Astrocyte (in vitro differentiated cells and primary cell): ENCODE measurements around the gene KIFC1. TPM values are rescaled to one million over a fixed set of nuclear protein-coding genes. Genes with fewer than 3 reads are reported as not detected.
A peak's percentile ranks its signal among the peaks of the same experiment; 100 is the strongest.

Source experiments
- DNase-seq: peaks from one replicate; pipeline ENCODE4 v3.0.0-alpha.2; 2010; ENCODE audit warnings: low read depth
- FAIRE-seq: peaks from 2 replicates; lab custom pipeline; 2011; peaks lifted over from hg19 to GRCh38; lab: Jason Lieb, UNC
- H2AFZ ChIP-seq: 2 replicates; pipeline ENCODE4 v1.6.0; 2012; ENCODE audit warnings: low read depth, low read length, inconsistent platforms
- H3K27ac ChIP-seq: 2 replicates; pipeline ENCODE4 v1.5.1; 2011; ENCODE audit warnings: low read depth, low read length, inconsistent platforms
- H3K27me3 ChIP-seq: 2 replicates; pipeline ENCODE4 v1.6.0; 2011; ENCODE audit warnings: low read length, inconsistent platforms; ENCODE audit not compliant: insufficient read depth
- H3K36me3 ChIP-seq: 2 replicates; pipeline ENCODE4 v1.5.1; 2011; ENCODE audit warnings: low read length, inconsistent platforms; ENCODE audit not compliant: insufficient read depth
- H3K4me1 ChIP-seq: 2 replicates; pipeline ENCODE4 v1.5.1; 2011; ENCODE audit warnings: low read length, inconsistent platforms; ENCODE audit not compliant: insufficient read depth
- H3K4me2 ChIP-seq: 2 replicates; pipeline ENCODE4 v1.6.0; 2012; ENCODE audit warnings: low read length, inconsistent platforms
- H3K4me3 ChIP-seq: 2 replicates; pipeline ENCODE4 v1.5.1; 2011; ENCODE audit warnings: low read depth, mild to moderate bottlenecking, low read length, inconsistent platforms; ENCODE audit not compliant: insufficient read depth
- H3K79me2 ChIP-seq: 2 replicates; pipeline ENCODE4 v1.6.0; 2012; ENCODE audit warnings: mild to moderate bottlenecking, low read length, inconsistent platforms; ENCODE audit not compliant: insufficient read depth
- H3K9ac ChIP-seq: 2 replicates; pipeline ENCODE4 v1.6.0; 2012; ENCODE audit warnings: mild to moderate bottlenecking, low read length, inconsistent platforms
- H3K9me3 ChIP-seq: 2 replicates; pipeline ENCODE4 v1.5.1; 2012; ENCODE audit warnings: low read depth, mild to moderate bottlenecking, low read length, inconsistent platforms; ENCODE audit not compliant: insufficient read depth
- H4K20me1 ChIP-seq: 2 replicates; pipeline ENCODE4 v1.6.0; 2012; ENCODE audit warnings: low read length, inconsistent platforms; ENCODE audit not compliant: insufficient read depth
- H3K27ac Mint-ChIP-seq: one replicate; pipeline ENCODE4 v1.8.0; 2021; ENCODE audit warnings: mild to moderate bottlenecking, mixed read lengths; ENCODE audit not compliant: unreplicated experiment
- H3K27me3 Mint-ChIP-seq: one replicate; pipeline ENCODE4 v1.8.0; 2021; ENCODE audit warnings: low read depth, mixed read lengths; ENCODE audit not compliant: unreplicated experiment
- H3K36me3 Mint-ChIP-seq: one replicate; pipeline ENCODE4 v1.8.0; 2021; ENCODE audit warnings: low read depth, mixed read lengths; ENCODE audit not compliant: unreplicated experiment
- H3K4me1 Mint-ChIP-seq: one replicate; pipeline ENCODE4 v1.8.0; 2021; ENCODE audit warnings: low read depth, mixed read lengths; ENCODE audit not compliant: unreplicated experiment
- H3K4me3 Mint-ChIP-seq: one replicate; pipeline ENCODE4 v1.8.0; 2021; ENCODE audit warnings: mild to moderate bottlenecking, moderate library complexity, mixed read lengths; ENCODE audit not compliant: unreplicated experiment
- H3K9me3 Mint-ChIP-seq: one replicate; pipeline ENCODE4 v1.8.0; 2021; ENCODE audit warnings: mild to moderate bottlenecking, mixed read lengths; ENCODE audit not compliant: unreplicated experiment
- CTCF ChIP-seq: IDR thresholded peaks from 2 replicates; pipeline ENCODE4 v1.5.1; 2011; ENCODE audit warnings: low read depth, mild to moderate bottlenecking, inconsistent platforms, low read length, moderate library complexity; ENCODE audit not compliant: insufficient read depth
- EZH2 ChIP-seq: IDR thresholded peaks from 2 replicates; pipeline ENCODE4 v1.6.1; 2012; ENCODE audit warnings: mild to moderate bottlenecking, low read length, inconsistent platforms; ENCODE audit not compliant: insufficient read depth
- total RNA-seq: library from RNA; stranded (reverse); gene quantifications from 2 replicates; pipeline ENCODE4 v1.2.1, GENCODE V29; 2021

Gene KIFC1
- total RNA-seq, 1 donor from 2014 or later: 4.2 TPM

GRCh38 chr6:33433544-33434191, 42.0 kb downstream of the KIFC1 start:
- DNase-seq (peak; percentile 56), FAIRE-seq (no peak)
- Mint-ChIP-seq H3K27ac (peak overlapping the region; percentile 67), H3K4me1 (peaks cover 50% of the 10 kb centered on the region), H3K36me3 (peaks cover 25% of the 10 kb centered on the region), H3K4me3 (peak overlapping the region; percentile 66), H3K27me3 (no peaks in the 10 kb centered on the region), H3K9me3 (no peaks in the 10 kb centered on the region)
- Histone ChIP-seq H3K4me2 (peak overlapping the region; percentile 82), H3K27ac (peak overlapping the region; percentile 5), H3K9me3 (no peaks in the 10 kb centered on the region), H3K4me3 (no peak overlapping the region), H3K27me3 (no peaks in the 10 kb centered on the region), H3K79me2 (peaks cover 26% of the 10 kb centered on the region), H4K20me1 (peaks cover 56% of the 10 kb centered on the region), H2AFZ (no peak overlapping the region), H3K4me1 (peaks cover 36% of the 10 kb centered on the region), H3K9ac (peak overlapping the region; percentile 79), H3K36me3 (peaks cover 22% of the 10 kb centered on the region)
- TF ChIP-seq EZH2: no peak
- no peak for TF ChIP-seq CTCF

GRCh38 chr6:33434961-33435360, 43.3 kb downstream of the KIFC1 start:
- FAIRE-seq (no peak), DNase-seq (no peak)
- Histone ChIP-seq H3K4me1 (peaks cover 33% of the 10 kb centered on the region), H3K4me3 (no peak overlapping the region), H3K79me2 (peaks cover 13% of the 10 kb centered on the region), H2AFZ (no peak overlapping the region), H3K9me3 (no peaks in the 10 kb centered on the region), H3K27ac (no peak overlapping the region), H3K36me3 (peaks cover 22% of the 10 kb centered on the region), H4K20me1 (peaks cover 43% of the 10 kb centered on the region), H3K4me2 (no peak overlapping the region), H3K9ac (no peak overlapping the region), H3K27me3 (no peaks in the 10 kb centered on the region)
- Mint-ChIP-seq H3K27me3 (no peaks in the 10 kb centered on the region), H3K4me3 (peak overlapping the region; percentile 54), H3K9me3 (no peaks in the 10 kb centered on the region), H3K4me1 (peaks cover 41% of the 10 kb centered on the region), H3K36me3 (peaks cover 28% of the 10 kb centered on the region), H3K27ac (no peak overlapping the region)
- TF ChIP-seq CTCF: no peak

- peaks cover 21% of the 10 kb centered on the region for H3K4me1 Mint-ChIP-seq
- no peak overlapping the region for H3K9ac ChIP-seq
- H3K9me3 Mint-ChIP-seq: no peaks in the 10 kb centered on the region
- peaks cover 25% of the 10 kb centered on the region for H4K20me1 ChIP-seq
- TF ChIP-seq CTCF (no peak), EZH2 (no peak)
- H3K9me3 ChIP-seq: no peaks in the 10 kb centered on the region
- no peak overlapping the region for H3K27ac Mint-ChIP-seq
- H3K79me2 ChIP-seq: no peaks in the 10 kb centered on the region
- H3K4me3 Mint-ChIP-seq: no peak overlapping the region
- no peaks in the 10 kb centered on the region for H3K27me3 Mint-ChIP-seq
- no peak for FAIRE-seq
- no peak overlapping the region for H2AFZ ChIP-seq
- H3K4me3 ChIP-seq: no peak overlapping the region
- no peaks in the 10 kb centered on the region for H3K27me3 ChIP-seq
- H3K4me1 ChIP-seq: peaks cover 17% of the 10 kb centered on the region
- H3K27ac ChIP-seq: no peak overlapping the region
- DNase-seq: no peak
- H3K36me3 Mint-ChIP-seq: peaks cover 33% of the 10 kb centered on the region
- no peak overlapping the region for H3K4me2 ChIP-seq
- H3K36me3 ChIP-seq: peaks cover 22% of the 10 kb centered on the region
These were observed 46.0 kb downstream of the KIFC1 start for GRCh38 chr6:33437666-33438065.
